Mucosa of descending colon (tissue), 3 donors: ENCODE measurements around the gene RPS6KA1. TPM values are rescaled to one million over a fixed set of nuclear protein-coding genes. Genes with fewer than 3 reads are reported as not detected.
A peak's percentile ranks its signal among the peaks of the same experiment; 100 is the strongest.

ENCODE experiments used
- ATAC-seq: fragments of 200-7000 bp; cut with Tn5 transposase; one replicate; pipeline ENCODE4 v1.9.1; 2020; ENCODE audit warnings: mild to moderate bottlenecking, moderate library complexity
- DNase-seq, 3 donors: peaks; one replicate each; pipeline ENCODE4 v3.0.0-alpha.2; 2020
- H3K36me3 ChIP-seq: fragments of 200-600 bp; one replicate; pipeline ENCODE4 v1.8.0; 2021; ENCODE audit warnings: low read depth, mild to moderate bottlenecking
- H3K4me1 ChIP-seq: fragments of 200-600 bp; one replicate; pipeline ENCODE4 v1.8.0; 2021; ENCODE audit warnings: low read depth, mild to moderate bottlenecking
- H3K4me3 ChIP-seq: fragments of 200-600 bp; one replicate; pipeline ENCODE4 v1.8.0; 2021; ENCODE audit warnings: mild to moderate bottlenecking
- H3K9me3 ChIP-seq: fragments of 200-600 bp; one replicate; pipeline ENCODE4 v1.8.0; 2021; ENCODE audit warnings: mild to moderate bottlenecking
- CTCF ChIP-seq: fragments of 200-600 bp; IDR thresholded peaks from one replicate; pipeline ENCODE4 v1.8.0; 2022; ENCODE audit warnings: antibody characterized with exemption, mild to moderate bottlenecking
- intact Hi-C, 2 donors: fragments of 100-400 bp; cut with DNase I in 1 of 2; cut with micrococcal nuclease in 1 of 2; formaldehyde crosslinking; loops; one replicate each; pipeline versions ENCODE4 v1.11.0 to v1.11.1; 2022; cut with DNase I, micrococcal nuclease
- total RNA-seq, 3 donors: library from RNA; stranded (reverse); fragmentation: NEBNext Ultra II Directional in 2 of 3; extraction: Animal tissue kit (Norgen Biotek cat#: 25700) in 2 of 3; gene quantifications; one replicate each; pipeline versions ENCODE4 v1.2.1 to v1.2.4, GENCODE V29; 2021 to 2023
- donor health status: DM: no; HTN: no; CAD: no; lungs with moderate emphysema.
- donor health status: DM: no; HTN: no; CAD: no.
- donor health status: DM: no; HTN: yes; CAD: no.

Gene RPS6KA1
- total RNA-seq, 3 donors from 2014 or later: 81.4 to 183 (median 146) TPM

DNA sequence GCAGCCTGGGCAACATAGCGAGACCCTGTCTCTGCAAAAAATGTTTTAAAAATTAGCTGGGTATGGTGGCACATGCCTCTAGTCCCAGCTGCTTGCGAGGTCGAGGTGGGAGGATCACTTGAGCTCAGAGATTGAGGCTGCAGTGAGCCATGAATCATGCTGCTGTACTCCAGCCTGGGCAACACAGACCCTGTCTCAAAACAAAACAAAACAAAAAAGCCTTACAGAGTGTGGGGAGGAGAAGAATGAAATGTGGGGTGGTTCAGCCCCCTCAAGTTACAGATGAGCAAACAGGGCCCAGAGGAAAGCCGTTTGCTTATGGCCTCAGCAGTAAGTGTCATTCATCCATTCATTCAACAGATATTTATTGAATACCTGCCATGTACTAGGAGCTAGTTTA, 40.7 kb downstream of the RPS6KA1 start:
- Histone ChIP-seq H3K9me3 (no peaks in the 10 kb centered on the region), H3K4me1 (no peaks in the 10 kb centered on the region), H3K4me3 (no peak overlapping the region), H3K36me3 (peaks cover 12% of the 10 kb centered on the region)
- DNase-seq (no peak), ATAC-seq (no peak)
- intact Hi-C loops: no loop called here
- no peak for TF ChIP-seq CTCF

GRCh38 chr1:26571381-26571780, 41.8 kb downstream of the RPS6KA1 start:
- Histone ChIP-seq H3K4me3 (no peak overlapping the region), H3K4me1 (no peaks in the 10 kb centered on the region), H3K36me3 (peaks cover 12% of the 10 kb centered on the region), H3K9me3 (no peaks in the 10 kb centered on the region)
- intact Hi-C loops: no loop called here
- no peak for TF ChIP-seq CTCF
- ATAC-seq (no peak), DNase-seq (no peak)

- intact Hi-C loops: no loop called here
- no peak for TF ChIP-seq CTCF
- H3K4me3 ChIP-seq: no peak overlapping the region
- H3K4me1 ChIP-seq: no peaks in the 10 kb centered on the region
- H3K36me3 ChIP-seq: peaks cover 12% of the 10 kb centered on the region
- H3K9me3 ChIP-seq: no peaks in the 10 kb centered on the region
- DNase-seq (no peak), ATAC-seq (no peak)
These were observed 44.5 kb downstream of the RPS6KA1 start for GRCh38 chr1:26574018-26574417.

- H3K4me1 ChIP-seq: no peaks in the 10 kb centered on the region
- DNase-seq (no peak), ATAC-seq (peak; percentile 16)
- no peak for TF ChIP-seq CTCF
- intact Hi-C loops: no loop called here
- peaks cover 12% of the 10 kb centered on the region for H3K36me3 ChIP-seq
- H3K4me3 ChIP-seq: no peak overlapping the region
- no peaks in the 10 kb centered on the region for H3K9me3 ChIP-seq
These were observed 45.2 kb downstream of the RPS6KA1 start for GRCh38 chr1:26574719-26575251.

GRCh38 chr1:26575348-26575747, 45.8 kb downstream of the RPS6KA1 start:
- no peak for DNase-seq
- Histone ChIP-seq H3K36me3 (peaks cover 12% of the 10 kb centered on the region), H3K4me1 (no peaks in the 10 kb centered on the region), H3K4me3 (no peak overlapping the region), H3K9me3 (no peaks in the 10 kb centered on the region)
- intact Hi-C loops: no loop called here
- no peak for TF ChIP-seq CTCF
- no peak for ATAC-seq

- ATAC-seq (no peak), DNase-seq (no peak)
- no peaks in the 10 kb centered on the region for H3K9me3 ChIP-seq
- no peak overlapping the region for H3K4me3 ChIP-seq
- intact Hi-C loops: no loop called here
- no peaks in the 10 kb centered on the region for H3K4me1 ChIP-seq
- peaks cover 2% of the 10 kb centered on the region for H3K36me3 ChIP-seq
- TF ChIP-seq CTCF: no peak
These were observed 48.6 kb downstream of the RPS6KA1 start for GRCh38 chr1:26578167-26578566.
